A549 (cell line): ENCODE measurements around the gene NEDD4L. TPM values are rescaled to one million over a fixed set of nuclear protein-coding genes. Genes with fewer than 3 reads are reported as not detected.
"Not testable (repeated sequence)": the region's sequence is repeated elsewhere in the genome, so short reads cannot be mapped to it uniquely, and the experiment has no call there.

ENCODE experiments used
- ATAC-seq, 2 experiments: fragments of 200-7000 bp in 1 of 2; fragments of >200 bp in 1 of 2; cut with Nextera tagmentation in 1 of 2; cut with Tn5 transposase in 1 of 2; 3 replicates each; pipeline versions ENCODE4 v1.8.0 to v1.9.1; 2018 to 2020; ENCODE audit warnings: mild to moderate bottlenecking in 1 of 2, moderate library complexity in 1 of 2
- CTCF ChIA-PET: fragments of 300-600 bp; sonication (Branson Sonifier 250); formaldehyde crosslinking; extraction: SDS; loops from one replicate; lab custom pipeline; 2021; ENCODE audit warnings: antibody characterized with exemption, inconsistent platforms; lab: Yijun Ruan, JAX
- POLR2A ChIA-PET: fragments of 350-600 bp; formaldehyde crosslinking; extraction: SDS; loops from one replicate; lab custom pipeline; 2021; ENCODE audit warnings: antibody characterized with exemption, inconsistent platforms; lab: Yijun Ruan, JAX
- DNase-seq, 2 experiments: peaks; one replicate each; pipeline versions ENCODE4 v3.0.0 to v3.0.0-alpha.2; 2011 to 2016; ENCODE audit warnings: low read depth in 1 of 2, low spot score in 1 of 2
- FAIRE-seq: peaks from 2 replicates; lab custom pipeline; 2011; peaks lifted over from hg19 to GRCh38; lab: Jason Lieb, UNC
- H3K27ac ChIP-seq, 2 experiments: fragments of >200 bp; sonication (Bioruptor Twin); formaldehyde crosslinking; 3 replicates each; pipeline ENCODE4 v1.5.1; 2016 to 2017
- H3K4me1 ChIP-seq: fragments of >200 bp; sonication (Bioruptor Twin); formaldehyde crosslinking; 3 replicates; pipeline ENCODE4 v1.6.1; 2016
- H3K4me2 ChIP-seq: fragments of >200 bp; sonication (Bioruptor Twin); formaldehyde crosslinking; 3 replicates; pipeline ENCODE4 v1.6.1; 2016
- H3K4me3 ChIP-seq: fragments of >200 bp; sonication (Bioruptor Twin); formaldehyde crosslinking; 3 replicates; pipeline ENCODE4 v1.5.1; 2016
- H3K9me3 ChIP-seq: fragments of >200 bp; sonication (Bioruptor Twin); formaldehyde crosslinking; 3 replicates; pipeline ENCODE4 v1.6.1; 2016
- BHLHE40 ChIP-seq: IDR thresholded peaks from 2 replicates; pipeline ENCODE4 v1.6.1; 2012; ENCODE audit warnings: low read depth, low read length, inconsistent platforms
- CBX8 ChIP-seq: fragments of 200-600 bp; sonication (generic); IDR thresholded peaks from 2 replicates; pipeline ENCODE4 v1.6.1; 2016
- CEBPB ChIP-seq, 2 experiments: fragments of >200 bp in 1 of 2; sonication (Bioruptor Twin) in 1 of 2; formaldehyde crosslinking in 1 of 2; IDR thresholded peaks; 2 replicates each; pipeline ENCODE4 v1.6.1; 2012 to 2016
- CHD2 ChIP-seq: fragments of 150-350 bp; IDR thresholded peaks from 2 replicates; pipeline ENCODE4 v1.6.1; 2014; ENCODE audit warnings: low read length; ENCODE audit not compliant: partially characterized antibody
- CHD4 ChIP-seq: fragments of 200-600 bp; sonication (generic); IDR thresholded peaks from 2 replicates; pipeline ENCODE4 v1.6.1; 2016; ENCODE audit warnings: antibody characterized with exemption, mild to moderate bottlenecking, borderline replicate concordance
- EHF ChIP-seq: fragments of 250-450 bp; sonication (Bioruptor Pico); IDR thresholded peaks from 2 replicates; pipeline ENCODE4 v1.5.0; 2020; ENCODE audit warnings: mild to moderate bottlenecking
- EHMT2 ChIP-seq: fragments of 200-600 bp; sonication (generic); IDR thresholded peaks from 2 replicates; pipeline ENCODE4 v1.6.1; 2016; ENCODE audit warnings: antibody characterized with exemption, low read depth, mild to moderate bottlenecking, moderate library complexity
- FOXS1 ChIP-seq: fragments of 250-450 bp; sonication (Bioruptor Pico); IDR thresholded peaks from 2 replicates; pipeline ENCODE4 v1.5.0; 2020; ENCODE audit warnings: mild to moderate bottlenecking, moderate library complexity
- MAZ ChIP-seq: fragments of 150-350 bp; IDR thresholded peaks from 2 replicates; pipeline ENCODE4 v1.6.1; 2014; ENCODE audit warnings: antibody characterized with exemption, low read depth, low read length, borderline replicate concordance
- NR3C1 ChIP-seq: fragments of >200 bp; sonication (Bioruptor Twin); formaldehyde crosslinking; IDR thresholded peaks from 3 replicates; pipeline ENCODE4 v1.6.1; 2017
- PBX3 ChIP-seq: IDR thresholded peaks from 2 replicates; pipeline ENCODE4 v1.6.1; 2012
- POLR2AphosphoS2 ChIP-seq: conservative IDR thresholded peaks from 2 replicates; pipeline ENCODE4 v1.6.1; 2012; ENCODE audit warnings: low read length, improper control_type of control experiment, inconsistent platforms
- RAD21 ChIP-seq, 2 experiments: fragments of >200 bp in 1 of 2; sonication (Bioruptor Twin) in 1 of 2; formaldehyde crosslinking in 1 of 2; IDR thresholded peaks in 1 of 2; conservative IDR thresholded peaks in 1 of 2; 2 replicates in 1 of 2; 3 replicates in 1 of 2; pipeline ENCODE4 v1.6.1; 2012 to 2018; ENCODE audit warnings: inconsistent platforms in 1 of 2
- RFX5 ChIP-seq: fragments of 450-650 bp; IDR thresholded peaks from 2 replicates; pipeline ENCODE4 v1.7.1; 2014; ENCODE audit warnings: antibody characterized with exemption, mild to moderate bottlenecking, moderate library complexity
- ZC3H11A ChIP-seq: fragments of 450-650 bp; IDR thresholded peaks from 2 replicates; pipeline ENCODE4 v1.6.1; 2014; ENCODE audit warnings: antibody characterized with exemption, mild to moderate bottlenecking
- ZNF302 ChIP-seq: fragments of 250-450 bp; sonication (Bioruptor Pico); IDR thresholded peaks from 2 replicates; pipeline ENCODE4 v1.9.0; 2021; ENCODE audit warnings: inconsistent platforms, mild to moderate bottlenecking, moderate library complexity
- WGBS: methylation state at CpG from one replicate; pipeline ENCODE4 v1.1.6; 2017; ENCODE audit errors: missing lambda C conversion rate; 5-methylcytosine and 5-hydroxymethylcytosine counted together
- polyA plus RNA-seq, 4 experiments: library from polyadenylated mRNA; depleted of rRNA in 3 of 4; stranded (reverse); fragments of >200 nt; fragmentation: RNase III in 1 of 4; extraction: RNeasy Plus Mini Kit Qiagen cat#74134 plus additional on column Dnase treatment in 1 of 4; gene quantifications; 2 replicates in 3 of 4; 3 replicates in 1 of 4; pipeline ENCODE4 v1.2.3, GENCODE V29; 2011 to 2017
- TF ChIP-seq, protein P1 (sequence below): IDR thresholded peaks from 2 replicates; pipeline ENCODE4 v1.6.1; 2012

The NEDD4L gene
- polyA plus RNA-seq, 2 of the 4 experiments (the other 2 are of a cell fraction), result 18.0 to 36.5 TPM

DNA sequence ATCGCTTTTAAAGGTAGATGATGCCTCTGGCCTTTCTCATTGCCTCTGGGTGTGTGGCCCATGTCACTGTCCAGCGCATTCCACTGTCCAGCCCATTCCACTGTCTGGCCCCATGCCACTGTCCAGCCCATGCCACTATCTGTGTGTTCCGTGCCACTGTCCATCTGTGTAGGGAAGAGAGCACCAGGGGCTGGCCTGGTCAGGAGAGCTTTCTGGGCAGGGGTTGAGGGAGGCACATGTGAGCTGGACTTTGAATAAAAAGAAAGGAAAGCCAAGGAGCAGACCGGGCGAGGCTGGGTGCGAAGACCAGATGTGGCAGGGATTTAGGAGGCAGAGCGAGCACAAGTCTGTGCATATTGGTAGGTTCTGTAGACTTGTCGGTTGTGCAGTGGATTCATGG, 236.2 kb downstream of the NEDD4L start:
- TF ChIP-seq MAZ (no peak), CHD4 (no peak), BHLHE40 (no peak)
- ChIA-PET CTCF (no interaction called here), POLR2A (no interaction called here)
- Histone ChIP-seq H3K9me3 (no peaks in the 10 kb centered on the region), H3K4me1 (peaks cover 6% of the 10 kb centered on the region; the same call in 2 of the 3 replicates), H3K4me3 (no peak overlapping the region), H3K27ac (no peak overlapping the region), H3K4me2 (no peak overlapping the region)
- WGBS, result 86% methylated on average over 8 of the region's 8 CpGs
- no peak for FAIRE-seq
- DNase-seq, result no peak
- ATAC-seq, result no peak

DNA sequence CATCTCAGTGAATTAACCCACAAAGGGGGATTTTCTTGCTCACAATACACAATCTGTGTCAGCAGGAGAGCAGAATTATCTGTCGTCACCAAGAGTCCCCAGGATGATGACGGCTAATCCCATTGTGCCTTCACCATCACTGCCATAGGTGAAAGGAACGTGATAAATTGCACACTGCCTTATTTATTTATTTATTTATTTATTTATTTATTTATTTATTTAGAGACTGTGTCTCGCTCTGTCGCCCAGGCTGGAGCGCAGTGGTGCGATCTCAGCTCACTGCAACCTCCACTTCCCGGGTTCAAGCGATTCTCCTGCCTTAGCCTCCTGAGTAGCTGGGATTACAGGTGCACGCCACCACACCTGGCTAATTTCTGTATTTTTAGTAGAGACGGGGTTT, 238.8 kb downstream of the NEDD4L start:
- WGBS, result 97% methylated on average over 10 of the region's 11 CpGs
- POLR2A ChIA-PET, result not testable (repeated sequence)

DNA sequence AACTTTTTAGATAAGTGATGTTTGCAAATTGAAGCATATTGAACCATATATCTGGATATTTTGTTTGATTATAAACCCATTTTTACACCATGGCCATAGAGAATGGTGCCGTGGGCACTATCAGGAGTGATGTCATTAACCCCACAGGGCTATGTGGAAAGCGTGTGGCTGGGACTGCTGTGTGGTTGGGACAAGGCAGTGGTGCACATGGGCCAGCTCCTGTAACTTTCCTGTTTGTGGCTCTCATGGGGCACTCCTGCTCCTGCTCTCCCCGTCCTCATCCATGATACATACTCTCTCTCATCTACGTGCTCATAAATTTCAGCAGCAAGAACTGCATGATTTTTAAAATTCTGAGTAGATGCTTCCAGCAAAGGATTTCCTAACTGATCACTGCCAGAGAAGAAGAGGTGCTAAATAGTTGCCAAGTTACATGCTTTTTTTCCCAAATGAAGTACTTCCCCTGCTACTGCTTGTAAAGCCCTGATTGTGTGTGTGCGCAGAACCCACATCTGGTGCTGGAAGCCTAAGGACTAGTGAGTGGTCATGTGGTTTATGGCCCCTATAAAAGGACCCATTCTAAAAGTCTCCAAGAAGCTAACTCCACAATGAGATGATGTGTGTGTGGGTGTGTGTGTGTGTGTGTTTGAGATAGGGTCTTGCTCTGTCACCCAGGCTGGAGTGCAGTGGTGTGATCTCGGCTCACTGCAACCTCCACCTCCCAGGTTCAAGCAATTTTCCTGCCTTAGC, 240.8 kb downstream of the NEDD4L start:
- DNase-seq, result no peak
- ATAC-seq, result no peak
- Histone ChIP-seq H3K4me2 (peak overlapping the region; percentile 83; the same call in 1 of the 3 replicates), H3K27ac (peak overlapping the region in 1 of 2 experiments; percentile 71; a peak in 1 of 6 replicates), H3K4me1 (peaks cover 53% of the 10 kb centered on the region), H3K4me3 (no peak overlapping the region), H3K9me3 (no peaks in the 10 kb centered on the region)
- WGBS, result 82% methylated on average over 6 of the region's 6 CpGs
- FAIRE-seq, result no peak
- CTCF ChIA-PET, result no interaction called here
- TF ChIP-seq CHD2, result no peak
- no peak for TF ChIP-seq POLR2AphosphoS2
- no peak for TF ChIP-seq MAZ
- TF ChIP-seq FOXS1, result no peak
- no peak for TF ChIP-seq CBX8
- TF ChIP-seq PBX3, result no peak
- no peak for TF ChIP-seq RAD21 (conservative IDR thresholded peaks at IDR 0.05 in 1 of 2, IDR thresholded peaks at IDR 0.05 in 1 of 2)
- TF ChIP-seq ZNF302 (CRISPR knock-in tag), result no peak
- no peak for TF ChIP-seq EHMT2
- POLR2A ChIA-PET, result no interaction called here

More for the DNA sequence above, 238.8 kb downstream of the NEDD4L start:
- not testable (repeated sequence) for ATAC-seq, H3K4me3 ChIP-seq, DNase-seq, H3K9me3 ChIP-seq, H3K4me2 ChIP-seq, FAIRE-seq, H3K27ac ChIP-seq
- CTCF ChIA-PET, result interaction anchor here (1.3 to 1.4 kb wide), 2 partner anchors 12 to 39 kb away, joined by 3 to 4 read pairs; no protein-coding TSS in a partner anchor
- H3K4me1 ChIP-seq, result peaks cover 33% of the 10 kb centered on the region
- TF ChIP-seq ZC3H11A, result peak; percentile 65

GRCh38 chr18:58285449-58286130, 241.6 kb downstream of the NEDD4L start:
- ChIA-PET POLR2A (no interaction called here), CTCF (no interaction called here)
- DNase-seq (no peak), FAIRE-seq (no peak), ATAC-seq (no peak)
- Histone ChIP-seq H3K4me3 (no peak overlapping the region), H3K4me1 (peaks cover 60% of the 10 kb centered on the region), H3K27ac (peak overlapping the region in 1 of 2 experiments; percentile 71; a peak in 1 of 6 replicates), H3K9me3 (no peaks in the 10 kb centered on the region), H3K4me2 (peak overlapping the region; percentile 83; the same call in 2 of the 3 replicates)
- TF ChIP-seq, protein P1, sequence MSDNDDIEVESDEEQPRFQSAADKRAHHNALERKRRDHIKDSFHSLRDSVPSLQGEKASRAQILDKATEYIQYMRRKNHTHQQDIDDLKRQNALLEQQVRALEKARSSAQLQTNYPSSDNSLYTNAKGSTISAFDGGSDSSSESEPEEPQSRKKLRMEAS, result no peak
- TF ChIP-seq CEBPB (IDR thresholded peaks at IDR 0.05) (peak in 1 of 2 experiments; percentile 50; a peak in 1 of 4 replicates), ZNF302 (CRISPR knock-in tag) (no peak), RFX5 (no peak), NR3C1 (no peak), EHF (CRISPR knock-in tag) (no peak)
- 57% methylated on average over 4 of the region's 4 CpGs for WGBS
